Measurements from ENCODE around the gene SMYD3. TPM values are rescaled to one million over a fixed set of nuclear protein-coding genes. Genes with fewer than 3 reads are reported as not detected.

The SMYD3 gene
- total and polyA plus RNA-seq, 2 of the 4 experiments (the other 2 are of a cell fraction) = 26.5 to 37.6 TPM

DNA sequence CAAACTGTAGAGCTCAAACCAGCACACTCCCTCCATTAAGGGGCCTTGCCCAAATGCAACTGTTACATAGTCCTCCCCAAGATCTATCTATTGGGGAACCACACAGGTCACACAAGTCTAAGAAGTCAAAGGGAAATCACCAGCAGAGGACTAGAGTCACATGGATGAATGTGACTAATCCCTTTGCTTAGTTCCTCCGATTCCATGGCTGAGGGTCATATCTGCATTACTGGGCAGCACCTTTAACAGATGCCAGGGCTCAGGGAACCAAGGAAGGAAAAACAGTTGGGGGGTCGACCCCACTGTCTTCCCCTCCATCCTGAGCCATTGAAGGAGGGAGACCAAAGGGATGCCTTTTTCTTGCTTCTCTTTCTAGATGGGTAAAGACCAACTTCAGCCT is 23.4 kb upstream of the SMYD3 start:
- Histone ChIP-seq H2BK15ac (ENCODE audit: low read depth, low read length) (no peak overlapping the region), H3K27me3 (ENCODE audit: control insufficient read depth, insufficient read depth, low read length) (peaks cover 13% of the 10 kb centered on the region), H3K36me3 (ENCODE audit: control insufficient read depth, insufficient read depth, low read length) (no peaks in the 10 kb centered on the region), H3K4me3 (ENCODE audit: insufficient read depth, low read depth, low read length) (no peak overlapping the region), H2BK120ac (ENCODE audit: low read depth, low read length) (no peak overlapping the region), H3K4ac (ENCODE audit: low read depth, low read length) (no peak overlapping the region), H4K20me1 (ENCODE audit: insufficient read depth, low read length) (no peaks in the 10 kb centered on the region), H3K23ac (ENCODE audit: low read depth, low read length) (no peak overlapping the region), H4K91ac (ENCODE audit: insufficient read depth, low read depth, low read length) (no peak overlapping the region), H3K18ac (ENCODE audit: low read depth, low read length) (no peak overlapping the region), H4K8ac (ENCODE audit: low read depth in 2 of 2, low read length in 2 of 2) (no peak overlapping the region), H3K56ac (ENCODE audit: extremely low read depth, insufficient read depth, low read length) (no peak overlapping the region), H3K14ac (replicated peaks; ENCODE audit: low read depth, low read length) (no peak overlapping the region), H3K4me2 (ENCODE audit: low read depth, low read length) (no peak overlapping the region), H2AK5ac (ENCODE audit: low read depth, low read length) (no peak overlapping the region), H3K27ac (ENCODE audit: insufficient read depth, low read length) (no peak overlapping the region), H2BK20ac (ENCODE audit: low read depth, low read length) (no peak overlapping the region), H3K9me3 (ENCODE audit: control insufficient read depth, insufficient read depth, low read length) (peaks cover 13% of the 10 kb centered on the region), H3K9ac (ENCODE audit: low read depth, low read length) (no peak overlapping the region), H2AFZ (replicated peaks; ENCODE audit: low read length, poor library complexity) (no peak overlapping the region), H2AK9ac (replicated peaks; ENCODE audit: low read depth, low read length, poor library complexity) (no peak overlapping the region), H3K4me1 (ENCODE audit: control insufficient read depth, insufficient read depth, low read length) (no peaks in the 10 kb centered on the region), H3K9me1 (ENCODE audit: insufficient read depth, low read length) (no peaks in the 10 kb centered on the region), H4K5ac (ENCODE audit: low read depth, low read length) (no peak overlapping the region), H3K79me1 (ENCODE audit: low read depth in 1 of 2, low read length in 2 of 2) (no peaks in the 10 kb centered on the region), H2BK5ac (ENCODE audit: low read depth, low read length, poor library complexity, severe bottlenecking) (no peak overlapping the region)
- no CpG with 5 or more reads among the region's 2 CpGs for WGBS, 2 experiments (ENCODE audit: extremely low coverage in 2 of 2, insufficient read length in 1 of 2)
- TF ChIP-seq MAZ (IDR thresholded peaks at IDR 0.05; ENCODE audit: borderline replicate concordance, low read depth, low read length) (no peak), RCOR1 (IDR thresholded peaks at IDR 0.05; ENCODE audit: insufficient replicate concordance, low read length) (no peak)
- POLR2A ChIA-PET (ENCODE audit: unreplicated experiment) = no interaction called here
- in situ Hi-C loops (cut with MboI; ENCODE audit: low sequenced_read_pairs) = no loop called here
- DNase-seq (no peak), ATAC-seq (ENCODE audit: low read depth) (no peak)
- BruUV-seq (replicated peaks) = no TSS peak
- CTCF ChIA-PET = no interaction called here
- dilution Hi-C loops (cut with HindIII; ENCODE audit: low sequenced_read_pairs, unreplicated experiment) = no loop called here
- intact Hi-C loops (cut with micrococcal nuclease) = no loop called here
